RPMI7951 (cell line): ENCODE results near the gene NCAPG2. TPM values are rescaled to one million over a fixed set of nuclear protein-coding genes. Genes with fewer than 3 reads are reported as not detected.
"Not testable (repeated sequence)": the region's sequence is repeated elsewhere in the genome, so short reads cannot be mapped to it uniquely, and the experiment has no call there.

Source experiments
- DNase-seq: peaks from one replicate; pipeline ENCODE4 v3.0.0-alpha.2; 2012; ENCODE audit warnings: low read depth
- total RNA-seq: library from RNA; depleted of rRNA; stranded (reverse); fragments of >200 nt; shearing (Covaris generic); gene quantifications from 2 replicates; pipeline ENCODE4 v1.2.3, GENCODE V29; 2014

NCAPG2 gene
- total RNA-seq, 1 experiment from 2014 or later: 52.4 TPM

- DNase-seq: no peak
These were observed 28.3 kb downstream of the NCAPG2 start for GRCh38 chr7:158676171-158676840.

- peak; percentile 37 for DNase-seq
These were observed 31.6 kb downstream of the NCAPG2 start for GRCh38 chr7:158672975-158673374.

GRCh38 chr7:158668086-158668485 lies 36.5 kb downstream of the NCAPG2 start:
- DNase-seq: not testable (repeated sequence)

GRCh38 chr7:158666966-158667678 lies 37.5 kb downstream of the NCAPG2 start:
- DNase-seq: not testable (repeated sequence)

- DNase-seq: no peak
These were observed 38.2 kb downstream of the NCAPG2 start for GRCh38 chr7:158666401-158666800.

- DNase-seq: no peak
These were observed 40.2 kb downstream of the NCAPG2 start for GRCh38 chr7:158664406-158664805.

- no peak for DNase-seq
These were observed 41.2 kb downstream of the NCAPG2 start for GRCh38 chr7:158663428-158663741.

GRCh38 chr7:158662610-158663427 lies 41.8 kb downstream of the NCAPG2 start:
- no peak for DNase-seq

GRCh38 chr7:158658475-158658874 lies 46.1 kb downstream of the NCAPG2 start:
- DNase-seq: no peak

- no peak for DNase-seq
These were observed 47.3 kb downstream of the NCAPG2 start for GRCh38 chr7:158657189-158657746.

GRCh38 chr7:158655931-158656441 lies 48.6 kb downstream of the NCAPG2 start:
- no peak for DNase-seq

GRCh38 chr7:158655507-158655906 lies 49.1 kb downstream of the NCAPG2 start:
- DNase-seq: no peak

- DNase-seq: no peak
These were observed 52.5 kb downstream of the NCAPG2 start for GRCh38 chr7:158651968-158652565.

- DNase-seq: peak; percentile 45
These were observed 53.8 kb downstream of the NCAPG2 start for GRCh38 chr7:158650821-158651225.

- DNase-seq: peak; percentile 88
These were observed 55.3 kb downstream of the NCAPG2 start for GRCh38 chr7:158649279-158649678.

GRCh38 chr7:158648787-158649186 lies 55.8 kb downstream of the NCAPG2 start:
- DNase-seq: peak; percentile 3

- DNase-seq: no peak
These were observed 56.4 kb downstream of the NCAPG2 start for GRCh38 chr7:158648168-158648567.

GRCh38 chr7:158647475-158647792 lies 57.2 kb downstream of the NCAPG2 start:
- DNase-seq: no peak

- DNase-seq: no peak
These were observed 57.7 kb downstream of the NCAPG2 start for GRCh38 chr7:158646766-158647474.

GRCh38 chr7:158645842-158646241 lies 58.8 kb downstream of the NCAPG2 start:
- DNase-seq: no peak

- no peak for DNase-seq
These were observed 62.5 kb downstream of the NCAPG2 start for GRCh38 chr7:158642149-158642548.
